Activated CD8-positive, alpha-beta memory T cell treated with anti-CD3 and anti-CD28 coated beads, Interleukin-2, amount 50 U/mL, for 1 hour (primary cell): ENCODE results near the gene SSR2.
A peak's percentile ranks its signal among the peaks of the same experiment; 100 is the strongest.

Experiments
- DNase-seq: peaks from one replicate; pipeline ENCODE4 v3.0.0-alpha.2; 2020; ENCODE audit errors: extremely low read depth

Gene SSR2

DNA sequence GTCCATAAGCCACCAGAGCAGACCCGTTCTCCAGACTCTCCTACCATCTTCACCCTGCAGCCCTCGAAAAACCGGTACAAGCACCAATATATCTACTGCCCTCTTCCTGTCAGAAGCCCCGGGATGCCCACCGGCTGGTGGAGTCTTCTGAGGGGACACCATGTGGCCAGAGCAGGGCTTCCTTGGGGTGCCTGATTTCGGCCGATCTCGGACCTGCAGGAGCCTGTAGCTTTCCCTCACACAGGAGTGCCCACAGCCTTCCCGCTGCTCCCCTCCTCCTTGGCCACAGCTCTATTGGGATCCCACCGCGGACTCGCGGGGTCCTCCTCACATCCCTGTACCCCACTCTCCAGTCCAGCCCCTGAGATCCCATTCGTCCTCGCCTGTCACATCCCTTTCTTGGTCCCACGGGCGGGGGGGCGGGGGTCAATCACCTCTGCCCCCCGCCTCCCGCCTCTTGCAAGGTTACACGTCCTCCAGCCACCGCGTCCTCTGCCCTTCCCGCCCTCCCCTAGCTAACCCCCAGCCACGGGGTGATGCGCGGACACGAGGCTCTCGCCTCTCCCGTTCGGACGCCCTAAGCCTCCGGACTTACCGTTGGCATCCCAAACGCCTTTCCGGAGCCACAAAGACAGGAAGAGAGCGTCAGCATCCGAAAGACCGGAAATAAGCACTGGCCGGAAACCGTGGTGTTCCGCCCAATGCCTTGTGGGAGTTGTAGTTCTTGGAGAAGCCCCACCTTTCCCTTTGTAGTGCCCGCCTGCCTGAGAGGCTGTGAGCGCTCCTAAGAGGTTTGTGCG lies at the start of gene SSR2:
Gene SSR2 (minus strand): TSS at position 659 of the 800 bp plus-strand sequence. CDS start 784 bp downstream, outside the sequence.
- peak; percentile 63 for DNase-seq

DNA sequence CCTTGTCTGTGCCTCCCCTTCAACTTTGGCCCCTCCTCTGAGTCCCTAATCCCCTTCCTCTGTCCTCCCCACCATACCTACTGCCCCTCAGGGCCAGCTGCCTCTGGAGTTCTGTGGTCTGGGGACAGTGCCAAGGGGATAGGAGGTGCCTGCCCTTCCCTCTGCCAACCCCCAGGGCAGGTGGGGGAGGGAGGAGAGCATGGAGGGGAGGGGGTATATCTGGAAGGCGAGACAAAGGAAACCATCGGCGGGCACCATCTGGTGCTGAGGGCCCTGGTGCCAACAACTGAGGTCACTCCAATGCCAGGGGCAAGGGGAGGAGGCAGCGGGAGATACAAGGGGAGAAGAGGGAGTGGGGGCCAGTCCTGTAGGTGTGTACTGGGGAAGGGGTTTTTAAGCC lies 49.8 kb upstream of the SSR2 start:
- no peak for DNase-seq

DNA sequence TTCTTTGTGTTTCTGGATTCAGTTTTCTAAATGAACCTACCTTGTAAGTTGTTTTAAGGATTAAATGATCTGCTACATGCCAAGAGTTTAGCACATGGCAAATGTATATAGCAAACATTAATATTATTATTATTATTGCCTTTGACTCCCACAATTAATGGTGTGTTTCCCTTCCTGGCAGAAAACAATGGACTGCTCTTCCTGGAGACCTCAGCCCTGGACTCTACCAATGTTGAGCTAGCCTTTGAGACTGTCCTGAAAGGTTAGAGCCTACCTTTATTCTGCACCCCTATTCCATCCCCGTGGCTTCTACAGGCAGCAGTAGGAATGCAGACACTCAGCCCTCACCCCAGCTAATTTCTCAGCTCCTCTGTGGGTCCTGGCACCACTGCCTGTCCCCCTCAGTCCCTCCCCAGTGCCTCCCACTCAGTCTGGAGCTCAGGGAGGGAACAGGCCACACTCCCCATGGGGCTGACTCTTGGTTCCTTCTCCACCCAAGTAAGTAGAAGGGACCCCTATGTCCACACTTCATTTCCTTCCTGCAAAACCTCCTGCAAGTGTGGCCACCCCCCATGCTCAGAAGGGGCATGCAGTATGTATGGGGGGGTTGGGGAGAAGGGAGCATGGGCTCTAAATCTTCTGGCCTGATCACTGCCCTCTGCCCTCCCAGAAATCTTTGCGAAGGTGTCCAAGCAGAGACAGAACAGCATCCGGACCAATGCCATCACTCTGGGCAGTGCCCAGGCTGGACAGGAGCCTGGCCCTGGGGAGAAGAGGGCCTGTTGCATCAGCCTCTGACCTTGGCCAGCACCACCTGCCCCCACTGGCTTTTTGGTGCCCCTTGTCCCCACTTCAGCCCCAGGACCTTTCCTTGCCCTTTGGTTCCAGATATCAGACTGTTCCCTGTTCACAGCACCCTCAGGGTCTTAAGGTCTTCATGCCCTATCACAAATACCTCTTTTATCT lies 49.0 kb upstream of the SSR2 start:
- no peak for DNase-seq

DNA sequence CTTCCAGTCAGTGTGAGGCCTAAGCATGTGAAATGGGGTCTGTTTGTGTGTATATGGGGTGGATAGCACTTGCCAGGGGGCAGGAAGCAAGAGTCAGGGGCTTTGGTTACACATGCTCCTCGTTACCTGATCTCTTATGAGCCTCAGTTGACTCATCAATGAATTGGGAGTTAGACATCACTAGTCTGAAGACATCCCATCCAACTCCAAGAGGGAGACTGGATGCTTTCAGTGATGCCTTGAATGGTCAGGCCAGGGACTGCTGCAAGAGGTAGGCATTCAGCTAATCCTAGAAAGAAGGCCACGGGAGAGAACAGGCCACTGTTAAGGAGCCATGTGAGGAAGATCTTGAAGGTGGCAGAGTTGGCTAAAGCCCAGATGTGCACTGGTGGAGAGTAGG lies 46.5 kb upstream of the SSR2 start:
- no peak for DNase-seq

DNA sequence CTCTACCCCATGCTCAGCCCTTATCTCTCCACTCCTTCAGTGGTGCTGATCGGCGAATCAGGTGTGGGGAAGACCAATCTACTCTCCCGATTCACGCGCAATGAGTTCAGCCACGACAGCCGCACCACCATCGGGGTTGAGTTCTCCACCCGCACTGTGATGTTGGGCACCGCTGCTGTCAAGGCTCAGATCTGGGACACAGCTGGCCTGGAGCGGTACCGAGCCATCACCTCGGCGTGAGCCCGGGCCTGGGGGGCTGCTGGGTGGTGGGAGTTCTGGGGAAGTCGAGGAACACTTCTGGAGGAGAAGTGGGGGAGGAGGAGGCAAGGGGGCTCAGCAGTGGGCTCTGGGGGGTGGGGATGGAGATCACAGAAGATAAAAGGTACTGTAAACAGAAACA lies 45.1 kb upstream of the SSR2 start:
- DNase-seq: no peak

DNA sequence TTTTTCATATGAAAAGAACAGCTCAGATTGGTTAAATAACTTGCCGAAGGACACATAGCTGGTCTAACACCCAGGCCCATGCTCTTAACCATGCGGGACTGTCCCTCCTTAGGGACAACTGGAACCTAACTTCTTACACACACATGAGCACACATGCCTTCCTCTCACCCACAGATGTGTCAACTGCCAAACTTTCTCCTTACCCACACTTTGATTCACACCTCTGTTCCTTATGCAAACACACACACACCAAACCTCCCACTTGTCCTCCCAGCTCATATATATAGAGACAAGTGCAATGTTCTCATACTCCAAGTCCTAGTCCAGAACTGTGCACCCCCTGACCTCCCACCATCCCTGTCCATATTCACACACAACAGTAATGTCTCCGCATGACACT lies 44.5 kb upstream of the SSR2 start:
- no peak for DNase-seq

DNA sequence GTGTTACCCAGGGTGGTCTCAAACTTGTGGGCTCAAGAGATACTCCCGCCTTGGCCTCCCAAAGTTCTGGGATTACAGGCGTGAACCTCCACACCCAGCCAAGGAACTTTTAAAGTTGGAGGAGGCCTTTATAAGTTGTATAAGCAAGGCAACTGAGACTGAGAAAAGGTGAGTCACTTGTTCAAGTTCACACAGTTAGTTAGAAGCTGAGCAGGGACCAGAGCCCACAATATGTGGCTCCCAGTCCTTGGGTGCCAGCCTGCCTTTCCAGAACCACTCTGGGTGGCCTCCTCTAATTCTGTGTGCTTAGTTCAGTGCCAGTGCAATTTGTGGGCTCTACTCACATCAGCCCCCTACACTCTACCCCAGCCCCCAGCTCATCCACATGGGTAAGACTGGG lies 43.9 kb upstream of the SSR2 start:
- DNase-seq: no peak

DNA sequence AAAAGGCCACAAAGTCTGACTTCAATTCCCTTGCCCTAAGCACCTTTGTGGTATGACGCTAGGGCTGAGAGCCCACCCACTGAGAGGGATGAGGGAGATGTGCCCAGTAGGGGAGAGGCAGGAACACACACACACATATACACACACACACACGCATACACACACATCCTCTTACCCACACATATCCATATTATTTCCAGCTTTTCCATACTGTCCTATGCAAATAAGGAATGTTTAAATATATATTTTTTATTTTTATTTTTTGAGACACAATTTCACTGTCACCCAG lies 43.2 kb upstream of the SSR2 start:
- DNase-seq: no peak

DNA sequence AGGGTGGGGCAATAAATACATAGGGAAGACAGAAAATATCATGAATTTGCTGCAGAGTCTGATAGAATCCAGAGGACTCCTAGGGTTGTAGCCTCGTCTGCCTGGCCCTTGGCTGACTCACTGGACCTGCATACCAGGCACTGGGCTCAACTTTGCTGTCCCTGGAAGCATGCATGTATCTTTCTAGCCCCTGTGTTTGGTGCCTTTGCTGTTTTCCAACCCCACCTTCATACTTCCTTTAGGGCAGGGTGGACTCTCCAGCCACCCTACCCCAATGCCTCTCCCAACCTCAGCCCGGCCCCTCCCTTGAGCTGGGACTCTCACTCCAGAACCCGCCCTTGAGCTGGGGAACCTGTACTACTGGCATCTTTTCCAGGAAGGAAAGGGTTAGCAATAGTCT lies 41.4 kb upstream of the SSR2 start:
- no peak for DNase-seq

DNA sequence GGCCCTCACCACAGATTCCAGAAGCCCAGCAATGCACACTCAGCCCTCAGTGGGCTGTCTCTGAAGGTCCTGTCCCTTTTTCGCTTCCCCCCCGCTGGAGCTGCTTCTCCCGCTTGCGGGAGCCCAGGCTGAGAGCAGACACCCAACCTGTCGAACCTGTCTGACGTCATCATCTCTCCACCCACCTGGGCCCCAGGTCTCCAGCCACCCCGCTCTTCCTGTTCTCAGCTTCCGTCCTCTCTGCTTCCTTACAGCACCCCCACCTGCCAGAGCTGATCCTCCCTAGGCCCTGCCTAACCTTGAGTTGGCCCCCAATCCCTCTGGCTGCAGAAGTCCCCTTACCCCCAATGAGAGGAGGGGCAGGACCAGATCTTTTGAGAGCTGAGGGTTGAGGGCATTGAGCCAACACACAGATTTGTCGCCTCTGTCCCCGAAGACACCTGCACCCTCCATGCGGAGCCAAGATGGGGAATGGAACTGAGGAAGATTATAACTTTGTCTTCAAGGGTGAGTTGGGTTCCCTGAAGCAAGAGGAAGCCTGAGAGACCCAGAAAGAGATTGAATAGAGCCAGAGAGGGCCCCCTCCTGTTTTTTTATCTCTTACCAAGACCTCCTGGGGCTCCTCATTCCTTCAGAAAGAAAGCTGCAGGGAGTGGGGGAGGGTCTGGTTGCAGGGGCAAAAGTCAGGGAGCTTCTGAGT lies 40.3 kb upstream of the SSR2 start, which contains the start of gene RAB25:
Gene RAB25 (plus strand): TSS at position 224 of the 700 bp plus-strand sequence. CDS start 241 bp downstream, at position 465.
- DNase-seq: no peak

DNA sequence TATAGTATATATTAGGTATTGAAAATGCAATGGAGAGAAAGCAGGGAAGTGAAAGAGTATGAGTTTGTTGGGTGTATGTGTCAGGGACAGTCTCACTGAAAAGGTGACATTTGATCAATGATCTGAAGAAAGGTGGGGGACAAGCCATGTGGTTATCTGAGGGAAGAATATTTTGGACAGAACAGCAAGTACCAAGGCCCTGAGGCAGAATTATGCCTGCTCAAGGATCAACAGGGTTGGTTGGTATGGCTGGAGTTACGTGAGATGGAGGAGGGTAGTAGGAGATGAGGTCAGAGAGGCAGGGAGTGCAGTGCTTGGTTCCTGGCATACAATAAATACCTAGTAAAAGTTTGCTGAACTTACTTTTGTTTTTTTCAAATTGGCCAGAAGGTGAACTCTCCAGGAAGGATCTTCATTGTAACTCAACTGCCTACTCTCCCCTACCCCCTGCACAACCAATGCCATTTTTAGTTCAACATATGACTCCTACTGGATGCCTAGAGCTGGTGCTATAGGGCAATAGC lies 35.6 kb upstream of the SSR2 start:
- no peak for DNase-seq

DNA sequence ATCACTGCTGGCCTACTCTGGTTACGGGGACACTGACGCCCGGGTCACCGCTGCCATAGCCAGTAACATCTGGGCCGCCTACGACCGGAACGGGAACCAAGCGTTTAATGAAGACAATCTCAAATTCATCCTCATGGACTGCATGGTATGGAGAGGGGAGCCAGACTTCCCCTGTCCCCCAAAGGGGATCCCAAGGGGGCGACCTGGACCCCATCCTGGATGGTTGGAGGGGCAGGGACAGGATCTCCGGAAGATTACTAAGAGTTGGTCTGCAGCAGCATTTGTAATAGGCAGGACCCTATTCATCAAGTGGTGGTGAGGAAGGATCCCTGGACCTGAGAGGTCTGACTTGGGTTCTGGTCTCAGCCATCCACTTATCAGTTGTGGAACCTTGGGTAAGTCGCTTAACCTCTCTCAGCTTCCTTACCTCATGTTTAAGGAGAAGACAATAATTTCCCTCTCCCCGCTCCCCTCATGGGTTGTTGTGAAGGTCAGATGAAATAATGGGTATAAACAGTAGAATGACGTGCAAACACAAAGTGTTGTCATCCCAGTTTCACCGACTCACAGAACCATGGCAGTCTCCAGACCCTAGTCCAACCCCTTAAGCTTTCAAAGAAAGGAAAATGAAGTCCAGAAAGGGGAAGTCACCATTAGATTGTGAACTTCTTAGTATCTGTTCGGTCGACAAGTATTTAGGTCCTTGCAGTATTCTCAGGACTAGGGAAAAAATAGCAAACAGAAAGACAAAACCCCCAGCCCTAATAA lies 34.7 kb upstream of the SSR2 start:
- no peak for DNase-seq

DNA sequence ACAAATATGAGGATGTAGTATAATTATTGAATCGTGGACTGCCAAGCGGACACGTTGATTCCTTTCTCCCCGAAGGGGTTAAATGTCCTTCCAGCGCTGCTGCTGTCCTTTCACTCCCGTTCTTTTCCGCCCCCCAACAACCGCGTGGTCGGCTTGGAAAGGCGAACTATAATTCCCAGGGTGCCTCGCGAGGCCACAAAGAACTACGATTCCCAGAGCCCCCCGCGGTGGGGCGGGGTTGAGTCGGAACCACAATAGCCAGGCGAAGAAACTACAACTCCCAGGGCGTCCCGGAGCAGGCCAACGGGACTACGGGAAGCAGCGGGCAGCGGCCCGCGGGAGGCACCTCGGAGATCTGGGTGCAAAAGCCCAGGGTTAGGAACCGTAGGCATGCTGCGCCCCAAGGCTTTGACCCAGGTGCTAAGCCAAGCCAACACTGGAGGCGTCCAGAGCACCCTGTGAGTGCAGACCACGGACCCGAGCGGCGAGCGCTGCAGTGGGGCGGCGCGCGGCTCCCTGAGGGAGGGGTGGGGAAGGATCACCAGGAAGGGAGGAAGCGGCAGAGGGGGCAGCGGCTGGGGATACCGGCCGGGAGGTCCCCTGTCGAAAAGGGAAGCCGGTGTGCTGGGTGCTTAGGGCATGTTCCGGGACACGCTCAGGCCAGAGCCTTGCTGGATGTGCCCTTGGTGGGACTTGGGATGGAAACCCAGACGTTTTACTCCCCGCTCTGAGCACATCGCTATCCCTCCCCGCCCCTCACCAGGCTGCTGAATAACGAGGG lies 33.9 kb upstream of the SSR2 start, which contains the start of gene LAMTOR2:
Gene LAMTOR2 (plus strand): TSS at position 283 of the 781 bp plus-strand sequence. CDS start 108 bp downstream, at position 391.
- DNase-seq: peak; percentile 77

DNA sequence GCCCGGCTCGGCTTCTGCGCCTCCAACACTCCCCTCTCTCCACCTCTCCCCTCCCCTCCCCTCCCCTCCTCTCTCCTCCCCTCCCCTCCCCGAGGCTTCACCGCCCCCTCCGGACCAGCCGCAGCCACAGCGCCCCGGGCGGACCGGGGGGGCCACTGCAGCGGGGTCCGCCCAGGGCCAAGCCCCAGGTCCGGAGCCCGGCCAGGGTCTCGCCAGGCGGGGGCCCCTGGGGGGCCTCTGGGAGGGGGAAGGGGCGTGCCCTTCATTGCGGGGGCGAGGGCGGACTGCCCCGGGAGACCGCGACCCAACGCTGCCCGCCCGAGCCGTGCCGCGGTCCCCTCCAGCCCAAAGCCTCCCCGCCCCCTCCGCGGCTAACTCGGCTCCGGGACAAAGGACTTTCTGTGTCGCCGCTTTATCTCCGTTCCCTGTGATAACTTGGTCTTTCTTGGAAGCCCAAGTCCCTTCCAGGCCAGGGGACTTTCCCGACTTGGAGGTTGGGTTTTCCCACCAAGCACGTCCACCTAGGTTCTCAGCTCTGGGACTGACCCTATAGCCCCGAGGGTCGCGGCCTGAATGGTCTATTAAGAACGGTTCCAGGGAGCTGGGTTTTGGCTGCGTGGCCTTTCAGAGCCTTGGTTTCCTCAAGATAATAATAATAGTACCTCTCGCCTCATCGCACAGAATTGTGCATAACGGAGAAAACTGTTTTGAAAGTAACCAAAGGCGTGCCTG lies 33.2 kb upstream of the SSR2 start, which contains the start of gene UBQLN4:
Gene UBQLN4 (minus strand): TSS at position 31 of the 732 bp plus-strand sequence. CDS start 97 bp downstream, outside the sequence.
- DNase-seq: peak; percentile 57

DNA sequence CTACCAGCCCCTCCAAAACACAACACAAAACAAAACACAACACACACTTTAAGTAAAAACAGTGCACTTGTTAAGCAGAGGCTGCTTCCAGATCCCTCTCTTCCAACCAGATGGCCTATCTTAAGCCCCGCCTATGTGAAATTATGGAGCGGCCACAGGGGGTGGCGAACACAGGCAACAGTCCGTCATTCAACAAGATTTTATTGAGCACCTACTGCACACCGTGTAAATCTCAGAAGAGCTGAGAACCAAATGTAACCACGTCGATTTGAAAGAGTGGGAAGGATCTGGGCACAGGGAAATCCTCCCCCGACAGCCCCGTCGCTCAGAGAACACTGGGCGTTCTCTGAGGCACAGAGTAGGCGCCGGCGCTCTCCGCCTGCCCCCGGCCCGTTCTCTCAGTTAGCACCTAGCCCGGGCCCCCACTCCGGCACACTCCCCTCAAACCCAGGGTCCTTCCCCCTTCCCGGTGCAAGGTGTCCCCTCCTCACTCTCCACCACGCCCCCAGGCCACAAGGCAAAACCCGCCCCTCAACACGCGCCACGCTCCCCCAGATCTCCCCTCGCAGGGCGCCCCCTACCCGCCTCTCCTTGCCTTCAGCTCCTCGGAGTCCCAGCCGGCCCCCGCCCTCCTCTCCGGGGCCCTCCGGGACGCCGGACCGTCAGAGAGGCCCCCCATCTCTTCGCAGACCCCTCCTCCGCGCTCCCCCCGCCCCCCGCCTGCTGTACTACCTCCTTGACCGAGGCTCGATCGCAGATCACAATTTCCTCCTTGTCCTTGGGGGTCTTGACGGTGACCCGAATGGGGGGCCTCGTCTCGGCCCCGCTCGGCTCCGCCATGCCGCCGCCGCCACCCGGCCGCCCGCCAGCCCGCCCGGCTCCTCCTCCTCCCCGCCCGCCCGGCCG lies 32.4 kb upstream of the SSR2 start:
- DNase-seq: peak; percentile 31

DNA sequence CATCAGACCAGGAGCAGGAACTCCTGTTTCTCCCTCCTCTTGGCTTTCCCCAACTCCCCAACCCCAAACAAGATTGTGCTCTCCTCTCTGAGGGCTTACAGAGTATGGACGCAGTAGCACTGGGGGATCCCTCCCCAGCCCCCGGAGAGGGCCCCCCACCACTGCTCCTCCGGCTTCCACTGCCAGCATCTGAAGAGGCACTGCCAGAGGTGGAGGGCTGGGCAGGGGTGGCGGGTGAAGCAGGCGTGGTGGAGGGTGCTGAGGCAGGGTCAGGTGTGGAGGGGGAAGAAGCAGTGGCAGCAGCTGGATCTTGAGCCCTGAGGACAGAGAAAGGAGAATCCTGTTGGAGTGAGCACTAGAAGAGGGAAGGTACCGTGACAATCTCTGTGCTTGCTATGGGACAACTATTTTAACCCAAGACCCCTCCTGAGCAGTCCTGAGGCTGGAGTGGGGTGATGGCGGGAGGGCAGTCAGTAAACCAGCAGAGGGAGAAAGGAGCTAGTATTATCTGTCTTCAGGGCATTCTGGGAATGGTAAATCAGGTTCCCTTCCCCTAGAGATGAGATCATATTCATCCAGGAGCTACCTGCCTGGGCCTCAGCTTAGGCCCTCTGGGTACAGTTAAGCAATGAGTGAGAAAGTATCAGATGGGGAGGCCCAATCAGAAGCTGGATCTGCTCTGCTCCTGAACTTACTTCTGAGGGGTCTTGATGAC lies 30.4 kb upstream of the SSR2 start:
- DNase-seq: no peak

DNA sequence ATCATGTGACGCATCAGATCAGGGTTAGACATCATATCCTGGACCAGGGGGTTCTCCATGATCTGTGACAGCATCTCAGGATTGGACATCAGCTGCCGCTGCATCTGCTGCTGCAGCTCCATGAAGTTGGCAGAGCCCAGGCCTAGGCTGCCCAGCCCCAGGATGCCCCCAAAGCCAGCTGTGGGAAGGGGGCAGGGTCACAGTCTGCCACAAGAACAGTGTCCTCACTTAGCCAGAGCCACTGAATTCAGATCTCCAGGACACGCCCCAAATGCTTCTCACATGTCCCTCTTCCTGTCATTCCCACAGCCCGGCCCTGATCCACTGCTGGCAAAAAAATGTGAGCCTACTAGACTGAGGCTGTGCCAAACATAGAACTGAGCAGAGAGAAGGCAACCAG lies 29.6 kb upstream of the SSR2 start:
- DNase-seq: no peak
